GM18907 (cell line): Measurements from ENCODE around the gene ZNF514.
"Not testable (repeated sequence)": the region's sequence is repeated elsewhere in the genome, so short reads cannot be mapped to it uniquely, and the experiment has no call there.

ENCODE experiments used
- ATAC-seq: cut with Tn5 transposase; IDR thresholded peaks from one replicate; pipeline ENCODE4 v1.9.1; 2021; ENCODE audit warnings: mild to moderate bottlenecking, moderate library complexity; ENCODE audit not compliant: unreplicated experiment

The ZNF514 gene

DNA sequence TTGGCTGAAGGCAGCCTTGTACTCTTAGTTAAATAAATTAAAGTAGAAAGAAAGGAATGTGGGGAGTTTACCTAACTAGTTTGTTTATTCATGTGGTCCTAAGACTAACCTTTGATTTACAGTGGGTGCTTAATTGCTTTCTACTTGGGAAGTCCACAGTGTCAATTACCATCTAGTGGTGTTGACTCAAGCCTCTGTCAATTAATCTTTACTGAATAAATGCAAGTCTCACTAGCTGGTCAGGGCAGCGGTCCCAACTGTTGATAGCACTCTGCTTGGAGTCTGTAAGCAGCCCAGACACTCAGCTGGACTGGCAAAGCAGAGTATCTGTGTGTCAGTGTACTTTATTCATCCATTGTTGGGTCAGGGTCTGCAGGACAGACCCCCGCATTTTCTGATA, 15.8 kb downstream of the ZNF514 start:
- ATAC-seq = no peak

DNA sequence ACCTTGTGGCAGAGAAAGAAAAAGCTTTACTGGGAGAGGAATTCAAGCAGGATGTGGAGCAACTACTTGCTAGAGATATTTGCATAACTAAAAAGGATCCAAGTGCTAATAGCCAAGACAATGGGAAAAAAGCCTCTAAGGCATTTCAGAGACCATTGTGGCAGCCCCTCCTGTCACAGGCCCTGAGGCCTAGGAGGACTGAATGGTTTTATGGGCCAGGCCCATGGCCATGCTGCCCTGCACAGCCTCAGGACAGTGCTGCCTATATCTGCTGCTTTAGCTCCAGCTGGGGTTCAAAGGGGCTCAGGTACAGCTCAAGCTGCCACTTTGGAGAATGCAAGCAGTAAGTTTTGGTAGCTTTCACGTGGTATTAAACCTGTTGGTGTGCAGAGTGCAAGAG, 20.9 kb downstream of the ZNF514 start:
- ATAC-seq = no peak

DNA sequence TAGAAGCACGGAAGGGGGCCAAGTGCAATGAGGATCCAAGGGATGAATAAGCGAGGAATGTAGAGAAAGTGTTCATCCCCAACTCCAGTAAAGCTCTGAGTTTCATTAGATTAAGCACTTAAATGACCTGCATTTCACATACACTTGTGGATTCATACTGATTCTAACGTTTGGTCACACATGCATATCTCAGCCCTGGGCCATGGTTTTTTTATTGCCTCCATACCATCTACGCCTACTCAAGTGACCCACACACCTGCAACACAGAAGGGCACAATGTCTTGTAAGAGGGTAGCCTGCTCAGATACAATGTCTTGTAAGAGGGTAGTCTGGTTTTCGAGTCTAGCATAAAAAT, 37.5 kb downstream of the ZNF514 start:
- peak; percentile 17 for ATAC-seq

DNA sequence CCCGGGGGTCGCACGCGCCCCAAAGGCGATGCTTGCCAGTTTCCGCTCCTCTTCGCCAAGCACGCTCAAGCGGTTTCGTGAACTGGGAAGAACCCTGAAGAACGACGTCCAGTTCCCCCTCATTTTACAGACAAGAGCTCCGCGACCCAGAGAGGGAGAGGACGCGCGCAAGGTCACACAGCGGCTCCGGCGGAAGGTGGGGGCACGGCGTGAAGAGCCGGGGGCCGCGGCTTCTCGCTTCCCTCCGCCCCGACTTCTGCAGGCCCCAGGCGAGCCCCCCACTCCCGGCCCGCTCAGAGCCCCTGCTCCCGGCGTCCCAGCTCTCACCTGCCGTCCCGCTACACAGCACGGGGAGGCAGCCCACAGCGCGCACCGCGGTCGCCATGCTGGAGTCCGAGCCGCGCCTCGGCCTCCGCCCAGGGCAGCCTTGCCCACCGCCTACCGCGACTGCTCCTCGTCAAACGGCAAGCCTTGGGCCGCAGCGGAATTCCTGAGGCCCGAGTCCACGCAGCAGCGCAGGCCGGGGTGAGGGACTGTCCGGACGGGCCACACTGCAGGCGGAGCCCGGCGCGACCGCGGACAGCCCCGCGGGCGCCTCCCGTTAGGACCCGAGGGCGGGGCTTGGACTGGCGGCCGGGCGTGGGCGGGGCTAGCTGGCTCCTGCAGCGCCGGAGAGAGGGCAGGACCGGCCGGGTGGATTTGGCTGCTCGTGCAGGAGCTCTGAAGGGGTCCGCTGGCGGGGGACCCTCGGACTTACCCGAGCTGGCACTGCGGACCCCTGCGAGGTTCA, 38.0 kb downstream of the ZNF514 start, which contains the start of gene MRPS5:
TSS of gene MRPS5 (minus strand) at position 402 of the 790 bp plus-strand sequence. CDS start at position 385, 17 bp downstream.
- peak; percentile 97 for ATAC-seq

DNA sequence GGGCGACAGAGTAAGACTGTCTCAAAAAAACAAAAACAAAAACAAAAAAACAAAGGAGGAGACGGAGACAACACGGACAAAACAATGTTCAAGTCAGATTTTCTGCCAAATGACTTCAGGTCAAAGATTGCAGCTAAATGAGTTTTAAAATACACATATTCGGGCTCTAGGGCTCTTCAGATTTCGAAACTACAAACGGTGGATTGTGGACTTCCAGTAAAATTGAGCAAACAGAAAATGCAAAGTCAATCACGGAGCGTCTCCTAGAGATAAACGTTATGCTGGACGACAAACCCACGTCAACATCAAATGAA, 38.6 kb downstream of the ZNF514 start:
- peak; percentile 4 for ATAC-seq

DNA sequence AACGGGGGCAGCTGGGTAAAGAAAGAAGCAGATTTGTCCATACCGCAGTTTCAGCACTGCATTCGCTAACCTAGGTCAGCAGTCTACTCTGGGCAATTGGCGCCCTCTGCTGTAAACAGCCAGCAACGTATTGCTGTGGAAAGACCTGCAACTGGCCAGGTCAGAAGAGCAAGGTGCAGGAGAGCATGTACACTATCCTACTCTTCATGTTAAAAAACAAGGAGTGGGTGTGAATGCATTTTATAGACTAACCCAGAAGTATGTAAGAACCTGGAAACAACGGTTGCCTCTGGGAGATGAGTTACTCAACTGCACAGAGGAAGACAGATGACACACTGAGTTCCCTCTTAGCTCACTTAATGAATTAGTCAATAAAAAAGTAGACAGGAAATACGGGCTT, 44.2 kb downstream of the ZNF514 start:
- peak; percentile 93 for ATAC-seq

DNA sequence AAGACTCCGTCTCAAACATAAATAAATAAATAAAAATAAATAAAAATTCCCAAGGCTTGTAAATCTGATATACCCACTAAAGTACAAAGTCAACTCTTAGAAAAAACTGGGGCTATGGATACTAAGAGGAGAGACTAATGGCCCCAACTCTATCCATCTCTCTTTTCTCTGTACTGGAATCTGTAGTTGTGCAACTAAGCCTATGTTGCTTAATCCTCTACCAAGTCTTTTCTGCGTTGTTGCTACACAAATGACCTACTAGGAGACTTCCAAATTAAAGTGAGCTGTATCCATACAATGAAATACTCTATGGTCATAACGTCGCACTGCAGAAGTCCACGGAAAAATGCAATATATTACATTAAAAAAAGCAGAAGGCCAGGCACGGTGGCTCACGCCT, 46.2 kb downstream of the ZNF514 start:
- no peak for ATAC-seq

DNA sequence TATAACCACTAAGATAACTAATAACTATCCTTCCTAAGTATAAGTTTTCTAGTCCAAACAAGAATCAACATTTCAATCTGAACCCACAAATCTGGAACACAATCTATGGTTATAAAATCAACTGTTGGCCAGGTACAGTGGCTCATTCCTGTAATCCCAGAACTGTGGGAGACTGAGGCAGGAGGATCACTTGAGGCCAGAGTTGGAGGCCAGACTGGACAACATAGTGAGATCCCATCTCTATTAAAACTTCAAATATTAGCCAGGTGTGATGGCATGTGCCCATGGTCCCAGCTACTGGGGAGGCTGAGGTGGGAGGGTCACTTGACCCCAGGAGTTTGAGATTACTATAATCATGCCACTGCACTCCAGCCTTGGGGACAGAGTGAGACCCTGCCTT, 49.3 kb downstream of the ZNF514 start:
- ATAC-seq = no peak

DNA sequence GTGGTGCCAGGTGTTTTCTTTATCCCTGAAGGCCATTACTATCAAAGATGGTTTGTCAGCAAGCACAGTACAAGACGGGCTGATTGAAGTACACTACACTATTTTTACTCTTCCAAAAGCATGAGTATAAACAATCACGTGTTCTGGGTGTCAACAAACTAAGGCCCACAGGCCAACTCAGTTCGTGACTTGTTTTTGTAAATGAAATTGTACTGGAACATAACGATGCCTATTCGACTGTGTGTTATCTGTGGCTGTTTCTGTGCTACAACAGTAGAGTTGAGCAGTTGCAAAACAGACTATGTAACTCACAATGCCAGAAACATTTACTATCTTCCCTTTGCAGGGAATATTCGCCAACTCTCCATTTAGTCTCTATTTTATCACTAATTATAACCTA, 50.4 kb downstream of the ZNF514 start:
- no peak for ATAC-seq

DNA sequence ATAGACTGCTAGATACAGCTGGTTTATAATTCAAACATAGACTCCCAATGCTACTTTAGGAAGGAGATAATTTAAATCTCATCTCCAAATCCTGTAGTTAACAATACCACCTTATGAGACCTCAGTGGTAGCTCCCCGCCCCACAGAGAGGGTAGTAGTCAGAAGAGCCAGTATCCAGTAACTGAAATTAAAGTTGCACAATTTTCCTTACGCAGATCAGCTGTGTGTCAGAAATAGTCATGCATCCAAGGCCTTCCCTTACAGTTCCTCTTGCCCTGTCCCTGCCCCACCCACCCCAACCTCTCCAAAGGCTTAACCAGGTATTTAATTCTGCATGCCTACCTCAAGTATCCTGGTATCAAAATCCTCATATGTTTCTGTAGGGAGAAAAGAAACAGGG, 53.6 kb downstream of the ZNF514 start:
- no peak for ATAC-seq

DNA sequence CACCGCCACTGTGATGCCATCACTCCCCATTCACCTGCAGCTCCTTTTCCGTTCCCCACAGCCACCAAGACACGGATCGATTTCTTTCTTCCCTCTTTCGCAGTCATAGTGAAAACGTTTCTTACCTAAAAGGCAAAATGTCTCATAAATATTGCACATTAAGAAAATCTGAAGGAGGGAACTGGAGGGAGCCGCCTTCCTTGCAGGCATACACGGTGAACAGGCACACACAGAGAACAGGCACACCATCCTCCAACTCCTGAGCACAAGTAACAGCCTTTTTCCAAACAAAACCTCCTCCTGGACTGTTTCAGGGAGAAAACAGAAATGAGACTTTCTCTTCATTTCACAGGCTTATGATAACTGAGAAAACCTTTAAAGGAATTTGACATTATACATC, 55.0 kb downstream of the ZNF514 start:
- no peak for ATAC-seq

DNA sequence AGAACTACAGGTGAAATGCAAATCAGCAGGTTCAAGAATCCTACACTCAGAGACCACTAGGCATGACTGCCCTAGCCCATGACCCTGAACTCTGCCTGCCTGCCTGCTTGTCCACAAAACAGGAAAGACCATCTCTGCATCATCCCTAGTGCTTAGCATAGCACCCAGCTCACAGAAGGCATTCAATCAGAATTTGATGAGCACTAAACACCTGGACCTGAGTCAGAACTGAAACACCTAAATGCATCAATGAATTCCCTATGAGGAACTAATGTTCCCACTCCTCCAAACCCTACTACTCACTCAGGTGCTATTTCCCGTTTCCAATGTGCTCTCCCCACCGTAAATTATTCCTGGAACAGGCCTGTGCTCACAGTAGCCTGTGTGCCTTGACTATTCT, 59.7 kb downstream of the ZNF514 start:
- ATAC-seq = no peak

DNA sequence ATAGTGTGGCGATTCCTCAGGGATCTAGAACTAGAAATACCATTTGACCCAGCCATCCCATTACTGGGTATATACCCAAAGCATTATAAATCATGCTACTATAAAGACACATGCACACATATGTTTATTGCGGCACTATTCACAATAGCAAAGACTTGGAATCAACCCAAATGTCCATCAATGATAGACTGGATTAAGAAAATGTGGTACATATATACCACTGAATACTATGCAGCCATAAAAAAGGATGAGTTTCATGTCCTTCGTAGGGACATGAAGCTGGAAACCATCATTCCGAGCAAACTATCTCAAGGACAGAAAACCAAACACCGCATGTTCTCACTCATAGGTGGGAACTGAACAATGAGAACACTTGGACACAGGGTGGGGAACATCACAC, 61.4 kb downstream of the ZNF514 start:
- ATAC-seq = not testable (repeated sequence)
